ENCODE results near the gene PPDPF.
A peak's percentile ranks its signal among the peaks of the same experiment; 100 is the strongest.
"Not testable (repeated sequence)": the region's sequence is repeated elsewhere in the genome, so short reads cannot be mapped to it uniquely, and the experiment has no call there.

Gene PPDPF, protein sequence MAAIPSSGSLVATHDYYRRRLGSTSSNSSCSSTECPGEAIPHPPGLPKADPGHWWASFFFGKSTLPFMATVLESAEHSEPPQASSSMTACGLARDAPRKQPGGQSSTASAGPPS
- total RNA-seq, result 4.8 to 36.2 (median 11.2) reads per million in 18 experiments

DNA sequence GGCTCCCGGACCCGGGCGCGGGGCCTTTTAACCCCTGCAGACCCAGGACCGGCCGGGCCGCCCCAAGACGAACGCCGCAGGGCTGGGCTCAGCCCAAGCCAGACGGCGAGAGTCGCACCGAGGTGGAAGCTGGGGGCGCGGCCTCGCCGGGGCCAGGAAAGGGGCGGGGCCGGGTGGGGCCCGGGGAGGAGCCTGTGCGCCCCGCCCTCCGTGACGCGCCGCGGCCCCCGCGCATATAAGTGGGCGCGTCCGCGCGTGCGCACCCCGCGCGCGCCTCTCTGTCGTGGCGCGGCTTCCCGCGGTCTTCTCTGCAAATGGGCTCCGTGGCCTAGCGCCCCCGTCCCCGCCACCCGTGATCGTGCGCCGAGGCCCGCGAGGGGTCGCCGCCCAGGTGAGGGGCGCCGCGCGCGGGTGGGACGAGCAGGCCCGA is at the start of gene PPDPF:
TSS of gene PPDPF (plus strand) at position 262 of the 430 bp plus-strand sequence. CDS start 544 bp downstream, outside the sequence.
- DNase-seq, result peak; percentile 77 to 89

DNA sequence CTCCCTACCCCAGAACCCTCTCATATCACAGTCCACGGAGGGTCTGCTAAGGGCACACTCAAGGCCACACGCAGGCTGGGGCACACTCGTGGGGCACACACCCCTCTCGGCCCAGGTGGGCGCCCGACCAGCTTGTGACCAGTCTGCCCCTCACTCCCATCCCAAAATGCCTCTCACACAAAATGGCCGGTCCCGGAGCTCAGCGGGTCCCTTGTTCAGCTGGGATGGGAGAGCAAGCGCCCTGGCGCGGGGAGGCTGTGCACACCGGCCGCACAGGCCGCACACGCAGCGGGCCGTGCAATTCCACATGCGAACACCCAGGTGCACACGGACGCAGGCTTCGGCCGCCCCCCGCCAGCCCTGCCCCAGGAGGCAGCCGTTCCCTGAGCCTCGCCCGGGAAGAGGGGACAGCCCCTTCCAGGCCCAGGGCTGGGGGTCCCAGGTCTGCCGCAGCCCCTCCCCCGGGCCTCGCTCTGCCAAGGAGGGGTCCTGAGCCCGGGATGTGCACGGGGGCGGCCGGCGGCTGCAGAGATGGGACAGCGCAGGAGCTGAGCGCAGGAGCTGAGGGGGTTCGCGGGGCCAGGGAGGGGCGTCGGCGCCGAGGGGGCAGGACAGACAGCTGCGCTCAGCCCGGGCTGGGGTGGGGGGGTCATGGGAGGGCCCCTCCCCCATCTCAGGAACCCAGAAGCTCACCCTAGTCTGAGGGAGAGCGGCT is 49.4 kb upstream of the PPDPF start:
- no peak for DNase-seq

DNA sequence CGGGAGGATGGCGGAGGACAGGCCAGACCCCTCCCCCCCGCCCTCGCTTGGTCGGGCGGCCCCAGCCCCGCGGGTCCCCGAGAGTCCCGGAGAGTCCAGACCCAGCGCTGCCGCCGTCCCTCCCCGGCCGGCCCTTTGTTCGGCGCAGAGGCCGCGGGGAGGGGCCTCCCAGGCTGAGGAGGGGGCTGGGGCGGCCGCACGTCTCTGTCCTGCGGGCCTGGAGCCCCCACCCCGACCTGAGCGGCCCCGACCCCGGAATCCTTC is 48.9 kb upstream of the PPDPF start:
- no peak for DNase-seq

DNA sequence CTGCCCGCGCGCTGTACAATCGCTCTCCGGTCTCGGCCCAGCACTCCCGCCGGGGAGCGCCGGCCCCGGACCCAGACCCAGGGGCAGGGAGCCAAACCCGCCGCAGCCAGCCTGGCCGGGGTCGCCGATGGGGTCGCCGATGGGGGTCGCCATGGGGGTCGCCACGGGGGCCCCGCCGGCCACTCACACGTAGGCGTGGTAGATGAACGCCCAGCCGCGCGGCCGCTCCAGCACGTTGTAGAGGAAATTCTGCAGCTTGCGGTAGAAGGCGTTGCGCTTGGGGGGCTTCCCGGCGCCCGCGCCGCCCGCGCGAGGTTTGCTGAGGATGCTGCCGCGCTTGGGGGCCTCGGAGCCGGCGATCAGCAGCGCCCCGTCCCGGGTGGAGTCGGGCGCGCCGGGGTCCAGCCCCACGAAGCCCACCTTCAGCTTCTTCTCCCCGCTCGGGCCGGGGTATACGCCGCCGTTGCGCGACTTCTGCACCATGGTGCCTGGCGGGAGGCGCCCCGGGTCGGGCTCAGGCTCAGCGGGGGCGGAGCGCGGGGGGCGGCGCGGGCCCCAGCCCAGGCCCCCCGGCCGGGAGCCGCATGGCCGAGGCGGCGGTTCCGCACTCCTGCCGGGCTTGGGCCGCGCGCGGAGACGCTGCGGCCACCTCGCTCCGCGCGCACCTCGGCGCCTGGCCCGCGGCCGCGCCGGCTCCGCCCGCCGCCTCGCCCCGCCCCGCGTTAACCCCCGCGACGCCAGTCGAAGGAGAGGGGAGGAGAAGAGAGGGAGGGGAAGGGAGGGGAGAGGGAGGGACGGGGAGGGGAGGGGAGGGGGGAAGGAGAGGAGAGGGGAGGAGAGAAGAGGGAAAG is 48.4 kb upstream of the PPDPF start, which contains the start of gene KCNQ2:
TSS of gene KCNQ2 (minus strand) at position 675 of the 851 bp plus-strand sequence. CDS start at position 483, 192 bp downstream.
- DNase-seq, result no peak

DNA sequence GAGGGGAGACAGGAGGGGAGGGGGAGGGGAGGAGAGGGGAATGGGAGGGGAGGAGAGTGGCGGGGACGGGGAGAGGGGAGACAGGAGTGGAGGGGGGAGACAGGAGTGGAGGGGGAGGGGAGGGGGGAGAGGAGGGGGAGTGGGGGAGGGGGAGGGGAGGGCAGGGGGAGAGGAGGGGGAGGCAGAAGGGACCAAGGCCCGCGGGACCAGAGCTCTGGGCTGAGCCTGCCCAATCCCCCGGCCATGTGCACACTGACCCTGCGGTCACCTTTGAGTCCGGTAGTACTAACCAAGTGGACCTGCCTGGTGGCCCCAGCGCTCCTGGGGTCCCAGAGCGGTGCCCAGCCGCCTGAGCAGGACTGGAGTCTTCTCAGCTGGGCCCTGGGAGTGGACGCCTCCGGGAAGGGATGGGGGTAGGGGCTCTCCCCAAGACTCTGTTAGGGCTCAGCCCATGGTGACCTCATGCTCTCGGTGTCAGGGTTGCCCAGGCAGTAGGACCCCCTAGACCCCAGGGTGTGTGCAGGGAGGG is 47.6 kb upstream of the PPDPF start:
- DNase-seq, result no peak

DNA sequence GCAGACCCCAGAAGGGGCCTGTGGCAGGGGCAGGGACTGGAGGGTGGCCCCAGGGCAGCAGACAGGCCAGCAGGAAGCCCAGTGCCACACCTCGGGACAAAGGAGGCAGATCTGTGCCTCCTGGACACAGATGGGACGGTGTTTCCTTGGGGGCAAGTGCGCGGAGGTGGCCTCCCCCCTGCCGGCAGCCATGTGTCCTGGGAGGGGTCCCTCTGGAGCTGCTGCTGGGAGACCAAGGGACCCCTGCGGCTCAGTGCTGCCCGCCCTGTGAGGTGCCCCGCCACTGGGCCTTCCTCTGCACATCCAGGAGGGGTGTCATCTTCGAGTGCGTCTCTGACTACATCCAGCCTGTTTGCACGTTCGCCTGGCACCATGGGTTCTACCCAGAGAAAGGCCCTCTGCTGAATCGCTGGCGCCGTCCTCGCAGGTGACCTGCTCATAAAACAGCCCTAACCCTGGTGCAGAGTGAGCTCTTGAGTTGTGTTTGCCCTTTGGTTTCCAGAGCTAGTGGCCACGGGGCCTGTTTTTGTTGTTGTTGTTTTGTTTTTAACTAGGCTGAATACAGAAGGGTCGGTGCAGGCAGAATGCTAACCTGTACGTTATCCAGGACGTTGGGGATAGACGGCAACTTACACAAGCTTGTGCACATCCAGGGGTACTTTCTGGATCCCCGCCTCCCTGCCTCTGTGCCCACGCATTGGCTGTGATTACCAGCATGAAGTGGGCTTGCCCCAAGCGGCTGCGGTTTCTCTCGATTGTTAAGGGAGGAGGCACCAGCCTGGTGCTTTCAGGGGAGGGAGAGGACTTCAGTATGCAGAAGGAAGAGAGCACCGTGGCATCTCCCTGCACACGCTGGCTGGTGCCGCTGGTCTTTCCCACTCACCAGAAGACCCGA is 46.8 kb upstream of the PPDPF start:
- no peak for DNase-seq

DNA sequence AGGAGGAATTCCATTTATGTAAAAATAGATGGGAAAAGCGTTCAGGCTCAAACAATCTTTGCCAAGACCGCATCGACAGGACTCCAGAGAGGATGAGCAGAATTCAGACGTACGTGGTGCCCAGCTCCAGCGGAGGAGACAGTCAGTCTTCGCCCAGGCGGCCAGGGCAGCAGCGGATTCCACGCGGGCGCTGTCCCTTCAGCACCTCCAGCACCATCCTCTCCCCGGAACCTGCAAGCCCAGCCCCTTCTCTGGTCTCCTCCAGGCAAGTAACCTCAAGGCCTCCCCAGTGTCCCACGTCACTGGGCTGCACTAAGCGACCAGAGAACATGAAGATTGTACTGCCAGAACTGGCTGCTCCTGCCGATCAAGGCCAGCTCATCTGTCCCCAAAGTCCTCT is 45.4 kb upstream of the PPDPF start:
- DNase-seq, result peak in 1 of 2 donors; percentile 13

DNA sequence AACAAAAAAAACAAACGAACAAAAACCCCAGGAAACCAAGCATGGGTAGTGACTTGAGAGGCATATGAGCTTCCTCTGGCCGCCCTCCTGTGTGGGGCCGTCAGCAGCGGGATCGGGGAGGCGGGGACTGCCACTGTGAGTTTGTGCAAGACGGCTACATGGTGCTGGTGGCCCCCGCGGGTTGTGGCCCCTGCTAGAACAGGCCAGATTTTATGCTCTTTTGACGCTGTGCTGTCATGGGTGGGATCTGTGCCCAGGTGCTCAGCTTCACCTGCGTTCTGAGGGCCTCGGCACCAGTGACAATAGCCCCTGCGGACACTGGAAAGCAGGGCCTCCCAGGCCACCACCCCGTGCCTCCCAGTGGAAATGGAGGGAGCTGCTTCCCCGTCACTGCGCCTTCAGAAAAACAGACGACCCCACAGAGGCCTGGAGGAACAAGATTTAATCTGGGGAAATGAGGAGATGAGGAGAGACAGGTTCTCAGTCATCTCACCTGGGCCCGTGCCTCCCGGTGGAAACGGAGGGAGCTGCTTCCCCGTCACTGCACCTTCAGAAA is 43.4 kb upstream of the PPDPF start:
- DNase-seq, result no peak

DNA sequence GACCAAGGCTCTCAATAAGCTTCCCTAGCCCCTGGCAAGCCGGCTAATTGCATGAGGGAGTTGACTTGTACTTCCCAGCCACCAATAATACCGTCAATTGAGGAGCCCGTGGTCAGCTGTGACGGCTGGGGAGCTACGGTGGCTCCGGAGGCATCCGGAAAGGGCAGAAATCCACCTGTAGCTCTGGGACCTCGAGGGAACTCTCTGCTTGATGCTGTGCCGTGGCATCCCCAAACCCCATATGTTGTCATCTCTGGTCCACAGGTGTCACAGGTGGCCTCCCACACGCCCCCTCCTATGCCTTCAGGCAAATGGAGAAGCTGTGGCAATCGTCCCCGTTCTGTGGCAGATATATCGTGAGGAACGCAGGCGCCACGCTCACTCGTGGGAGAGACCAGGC is 42.6 kb upstream of the PPDPF start:
- DNase-seq, result no peak

DNA sequence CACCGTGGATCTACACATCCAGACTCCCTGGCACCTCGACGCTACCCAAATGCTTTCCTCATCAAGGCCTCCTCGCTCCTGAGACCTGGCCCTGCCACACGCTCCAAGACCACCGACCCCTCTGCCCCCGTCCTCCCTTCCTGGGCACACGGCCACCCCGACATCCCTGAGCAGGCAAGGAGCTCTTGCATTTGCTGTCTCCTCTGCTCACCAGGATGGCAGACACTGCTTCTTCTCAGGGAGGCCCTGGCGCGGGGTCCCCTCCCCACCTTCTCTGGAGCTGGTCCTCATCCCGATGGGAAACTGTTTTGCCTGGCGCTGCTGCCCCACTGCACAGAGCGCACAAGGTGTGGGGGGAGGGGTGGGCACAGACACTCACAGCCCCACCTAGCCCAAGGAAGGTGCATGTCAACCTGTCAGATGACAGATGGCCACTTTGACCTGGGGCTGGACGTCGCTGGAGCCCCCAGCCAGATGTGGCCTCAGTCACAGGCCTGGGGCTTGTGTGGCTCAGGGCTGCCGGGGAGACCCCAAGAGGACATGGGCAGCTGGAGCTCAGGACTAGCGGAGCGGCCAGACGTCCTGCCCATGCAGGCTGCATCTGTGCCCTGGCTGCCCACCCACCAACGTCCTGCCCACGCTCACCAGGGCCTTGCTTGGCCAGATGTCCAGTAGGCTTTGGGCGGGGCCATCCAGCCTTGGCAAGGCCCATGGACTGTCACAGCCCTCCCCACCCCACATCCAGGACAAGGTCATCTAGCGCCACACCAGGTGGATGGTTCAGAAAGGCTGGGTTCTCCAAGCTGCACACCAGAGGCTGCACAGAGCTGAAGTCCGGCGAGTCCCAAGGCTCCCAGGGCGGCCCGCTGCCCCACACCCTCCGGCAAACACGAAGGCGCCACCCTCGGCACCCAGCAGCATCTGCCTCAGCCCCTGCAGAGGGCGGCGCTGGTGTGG is 41.9 kb upstream of the PPDPF start:
- DNase-seq, result no peak

DNA sequence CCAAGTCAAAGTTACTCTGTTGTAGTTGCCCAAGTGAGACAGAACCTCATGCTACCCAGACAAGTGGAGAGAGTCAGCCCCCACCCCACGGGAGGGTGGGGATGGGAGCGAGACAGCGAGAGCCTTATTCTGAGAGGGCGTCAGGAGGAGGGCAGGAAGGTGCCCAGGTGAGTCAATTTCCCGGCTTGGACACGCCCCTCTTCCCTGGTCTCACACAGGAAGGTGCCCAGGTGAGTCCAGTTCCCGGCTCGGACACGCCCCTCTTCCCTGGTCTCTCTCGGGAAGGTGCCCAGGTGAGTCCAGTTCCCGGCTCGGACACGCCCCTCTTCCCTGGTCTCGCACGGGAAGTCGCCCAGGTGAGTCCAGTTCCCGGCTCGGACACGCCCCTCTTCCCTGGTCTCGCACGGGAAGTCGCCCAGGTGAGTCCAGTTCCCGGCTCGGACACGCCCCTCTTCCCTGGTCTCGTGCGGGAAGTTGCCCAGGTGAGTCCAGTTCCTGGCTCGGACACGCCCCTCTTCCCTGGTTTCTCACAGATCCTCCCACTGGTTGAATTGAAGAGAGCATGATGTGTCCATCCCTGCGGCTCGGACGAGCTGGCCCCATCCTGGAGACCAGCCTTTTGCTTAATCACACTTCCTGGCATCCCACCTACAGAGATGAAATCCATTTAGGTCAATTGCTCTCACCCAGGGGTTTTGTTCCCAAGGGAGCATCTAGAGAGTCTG is 40.7 kb upstream of the PPDPF start:
- not testable (repeated sequence) for DNase-seq

DNA sequence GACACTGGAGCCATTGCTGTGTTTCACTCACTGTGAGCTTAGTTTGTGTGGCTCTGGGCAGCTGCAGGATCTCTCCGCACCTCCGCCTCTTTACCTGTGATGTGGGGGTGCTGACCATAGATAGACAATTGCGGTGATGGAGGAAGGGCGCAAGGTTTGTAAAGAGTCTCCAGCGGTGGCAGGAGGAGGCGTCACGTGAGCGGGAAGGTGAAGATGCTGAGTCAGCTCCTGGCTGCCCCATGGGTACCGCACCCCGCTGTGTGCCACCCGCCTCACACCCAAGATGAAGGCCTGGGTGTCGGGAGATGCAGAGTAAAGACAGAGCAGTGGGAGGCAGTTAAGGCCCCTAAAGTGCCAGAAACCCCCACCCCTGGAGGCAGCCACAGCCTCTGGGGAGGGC is 39.1 kb upstream of the PPDPF start:
- DNase-seq, result no peak

DNA sequence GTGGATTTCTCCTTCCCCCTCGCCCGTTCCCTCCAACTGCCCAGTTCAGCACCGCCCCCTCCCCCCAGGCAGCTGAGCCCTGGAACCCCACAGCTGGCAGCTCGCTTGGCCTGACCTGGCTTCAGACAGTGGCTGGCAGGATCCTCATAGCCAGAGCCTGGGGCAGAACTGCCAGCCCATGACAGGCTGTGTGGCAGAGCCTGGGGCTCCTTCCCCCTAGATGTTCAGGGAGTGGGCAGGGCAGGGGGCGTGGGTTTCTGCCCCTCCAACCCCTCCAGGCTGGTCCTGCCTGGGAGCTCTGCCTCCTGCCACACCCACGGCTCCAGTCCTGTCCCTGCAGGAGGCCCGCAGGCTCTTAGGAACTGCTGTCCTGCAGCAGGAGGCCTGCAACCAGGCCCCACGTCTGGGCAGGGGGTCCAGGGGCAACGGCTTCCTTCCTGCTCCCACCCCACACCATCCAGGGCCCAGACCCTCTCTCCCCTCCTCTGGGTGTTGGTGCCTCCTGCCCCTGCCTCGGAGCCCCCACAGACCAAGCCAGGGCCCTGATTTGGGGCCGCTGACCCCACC is 38.5 kb upstream of the PPDPF start:
- DNase-seq, result no peak

DNA sequence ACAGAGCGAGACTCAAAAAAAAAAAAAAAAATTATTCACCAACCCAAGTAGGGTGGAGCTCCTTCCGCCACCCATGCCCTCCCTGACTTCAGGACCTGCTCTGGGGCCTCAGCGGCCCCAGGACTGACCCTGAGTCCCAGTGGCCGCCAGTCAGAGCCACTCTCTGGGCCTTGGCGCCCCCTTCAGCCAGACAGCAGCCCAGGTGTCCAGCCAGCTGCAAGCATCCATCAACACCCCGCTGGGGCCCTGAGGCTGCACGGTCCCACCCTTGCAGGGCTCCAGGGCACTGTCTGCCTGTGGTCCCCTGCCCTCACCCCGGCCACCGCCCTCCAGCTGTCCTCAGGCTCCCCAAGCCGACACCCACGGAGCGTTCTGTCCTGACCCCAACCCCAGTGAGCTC is 36.7 kb upstream of the PPDPF start:
- no peak for DNase-seq

DNA sequence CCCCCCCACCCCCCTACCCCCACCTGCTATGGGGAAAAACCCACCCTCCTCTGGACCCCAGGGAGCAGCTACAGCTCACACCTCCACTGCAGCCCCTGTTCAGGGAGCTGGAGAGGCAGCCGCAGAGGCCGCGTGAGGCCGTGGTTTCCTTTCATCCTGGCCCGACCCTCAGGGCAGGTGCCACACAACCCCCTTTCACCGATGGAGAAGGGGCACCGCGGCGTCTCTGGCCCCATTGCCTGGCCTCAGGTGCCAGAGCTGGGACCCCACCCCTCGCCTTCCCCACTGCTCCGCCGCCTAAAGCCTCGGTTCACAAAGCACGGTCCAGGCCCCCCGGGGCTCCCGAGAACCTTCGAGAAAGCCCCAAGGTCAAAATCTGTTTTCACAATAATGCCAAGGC is 36.3 kb upstream of the PPDPF start:
- DNase-seq, result no peak

DNA sequence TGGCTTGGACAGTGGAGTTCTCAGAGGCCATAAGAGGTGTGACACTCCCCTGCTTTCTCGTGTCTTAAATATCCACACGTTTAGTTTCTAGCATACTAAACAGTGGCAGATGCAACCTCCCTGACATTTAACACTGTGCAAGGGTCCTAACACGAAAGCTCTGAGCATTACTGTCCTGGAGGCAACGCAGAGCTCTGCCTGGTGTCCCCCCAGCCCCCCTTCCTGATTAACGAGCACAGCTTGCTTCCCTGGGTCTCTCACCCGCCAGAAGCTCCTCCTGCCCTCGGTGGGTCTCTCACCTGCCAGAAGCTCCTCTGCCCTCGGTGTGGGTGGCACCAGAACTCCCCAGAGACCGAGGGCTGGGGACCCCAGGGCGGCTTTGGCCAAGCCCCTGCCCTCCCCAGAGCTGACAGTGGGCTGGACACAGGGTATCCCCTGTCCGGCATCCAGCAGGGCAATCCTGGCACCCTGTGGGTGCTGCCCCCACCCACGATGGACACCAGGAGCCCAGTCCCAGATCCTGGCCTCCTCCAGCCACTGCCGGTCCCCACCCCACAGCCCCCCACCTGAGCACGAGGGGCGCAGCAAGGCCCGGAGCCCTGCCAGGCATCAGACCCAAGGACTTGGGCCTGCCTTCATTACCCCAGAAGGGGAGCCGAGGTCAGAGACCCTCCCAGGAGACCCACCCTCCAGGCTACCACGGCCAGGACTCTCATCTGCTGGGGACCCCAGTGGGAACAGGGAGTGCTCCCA is 35.7 kb upstream of the PPDPF start:
- no peak for DNase-seq

DNA sequence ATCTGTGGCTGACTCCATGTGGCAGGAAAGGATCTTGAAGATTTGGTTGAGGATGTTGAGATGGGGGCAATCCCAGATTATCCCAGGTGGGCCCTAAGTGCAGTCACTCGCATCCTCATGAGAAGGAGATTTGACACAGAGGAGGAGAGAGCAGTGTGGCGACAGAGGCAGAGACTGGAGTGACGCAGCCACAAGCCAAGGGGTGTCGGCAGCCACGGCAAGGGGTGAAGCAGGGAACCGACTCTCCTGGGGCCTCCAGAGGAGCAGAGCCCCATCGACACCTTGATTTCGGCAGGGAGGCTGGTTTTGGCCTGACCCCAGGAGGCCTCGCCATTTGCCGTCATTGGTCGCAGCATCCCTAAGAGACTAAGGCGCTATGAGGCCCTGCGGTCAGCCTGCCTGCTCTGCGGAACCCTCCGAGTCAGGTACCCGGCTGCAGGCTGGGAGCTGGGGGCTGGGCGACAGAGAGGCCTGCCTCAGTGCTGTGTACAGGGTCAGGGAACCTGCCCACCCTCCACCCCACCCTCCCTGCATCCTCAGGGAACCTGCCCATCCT is 34.2 kb upstream of the PPDPF start:
- no peak for DNase-seq

DNA sequence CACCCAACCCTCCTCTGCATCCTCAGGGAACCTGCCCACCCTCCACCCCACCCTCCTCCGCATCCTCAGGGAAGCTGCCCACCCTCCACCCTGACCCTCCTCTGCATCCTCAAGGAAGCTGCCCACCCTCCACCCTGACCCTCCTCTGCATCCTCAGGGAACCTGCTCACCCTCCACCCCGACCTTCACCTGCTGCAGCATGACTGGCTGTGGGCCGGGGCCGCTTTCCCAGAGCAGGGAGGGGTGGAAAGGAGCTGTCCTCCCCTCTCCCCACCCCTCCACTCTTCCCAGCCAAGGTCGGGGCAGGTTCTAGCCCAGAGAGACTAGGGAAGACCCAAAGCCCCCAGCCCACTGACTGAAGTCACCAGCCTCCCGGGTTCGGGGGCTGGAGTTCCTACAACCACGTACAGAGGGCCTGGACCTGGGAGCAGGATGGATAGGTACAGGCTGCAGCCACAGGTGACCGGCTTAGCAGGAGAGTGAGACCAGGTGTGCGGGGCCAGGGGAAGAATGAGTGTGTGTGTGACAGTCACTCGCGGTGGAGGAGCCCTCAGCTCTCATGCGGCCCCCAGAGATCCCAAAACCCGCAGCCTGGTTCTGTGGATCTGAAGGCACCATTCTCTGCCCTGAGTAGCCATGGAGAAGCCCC is 33.3 kb upstream of the PPDPF start:
- DNase-seq, result no peak
